RCC 7860 (cell line): Measurements from ENCODE around the gene L3MBTL4.
"Not testable (repeated sequence)": the region's sequence is repeated elsewhere in the genome, so short reads cannot be mapped to it uniquely, and the experiment has no call there.

Experiments
- DNase-seq: peaks from one replicate; pipeline ENCODE4 v3.0.0-alpha.2; 2015; ENCODE audit warnings: low spot score
- FAIRE-seq: peaks from 2 replicates; lab custom pipeline; 2012; peaks lifted over from hg19 to GRCh38; lab: Jason Lieb, UNC

The L3MBTL4 gene

DNA sequence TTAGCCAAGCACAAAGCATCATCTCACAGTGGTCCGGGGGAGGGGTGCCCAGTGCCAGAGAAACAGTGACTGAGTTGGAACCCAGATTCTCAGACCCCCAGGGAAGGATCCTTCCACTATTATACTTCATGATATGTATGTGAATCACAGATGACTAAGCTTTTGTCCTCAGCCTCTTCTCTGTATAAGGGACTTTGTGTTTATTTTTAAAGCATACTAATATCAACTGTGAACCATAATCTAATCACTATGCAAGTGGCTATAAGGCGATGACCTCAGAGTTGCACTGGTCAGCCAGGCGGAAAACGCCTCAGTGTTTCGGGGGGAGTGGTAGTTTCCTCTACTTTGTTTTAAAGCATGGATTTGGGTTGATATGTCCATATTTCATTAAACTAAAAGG, 359.0 kb downstream of the L3MBTL4 start:
- peak; percentile 85 for FAIRE-seq

DNA sequence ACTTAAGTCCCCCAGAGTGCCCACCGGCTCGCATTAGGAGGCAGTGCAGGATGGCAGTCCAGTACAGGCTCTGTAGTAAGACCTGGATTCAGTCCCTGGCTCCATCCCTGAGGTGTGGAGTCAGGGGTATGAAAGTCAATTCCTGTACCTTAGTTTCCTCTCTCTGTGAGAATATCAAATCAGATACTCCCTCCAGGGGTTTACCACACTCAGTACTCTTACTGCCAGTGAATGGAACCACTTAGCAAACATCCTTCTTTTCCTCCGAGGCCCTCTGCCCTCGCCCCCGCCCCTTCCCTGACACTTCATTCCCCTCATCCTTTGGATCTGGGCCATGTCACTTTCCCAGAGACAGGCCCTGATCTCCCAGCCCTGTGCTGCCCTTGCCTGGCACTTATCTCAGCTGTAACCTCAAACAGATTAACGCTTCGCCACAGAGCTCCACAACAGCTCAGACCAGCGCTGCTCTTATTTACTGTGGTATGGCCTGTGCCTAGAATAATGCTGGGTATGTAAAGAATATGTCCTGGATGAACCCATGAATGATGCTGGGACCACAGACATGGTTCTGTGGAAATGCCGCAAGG, 360.4 kb downstream of the L3MBTL4 start:
- DNase-seq: peak; percentile 66
- FAIRE-seq: peak; percentile 52

More for the DNA sequence above, 359.0 kb downstream of the L3MBTL4 start:
- DNase-seq: peak; percentile 89

DNA sequence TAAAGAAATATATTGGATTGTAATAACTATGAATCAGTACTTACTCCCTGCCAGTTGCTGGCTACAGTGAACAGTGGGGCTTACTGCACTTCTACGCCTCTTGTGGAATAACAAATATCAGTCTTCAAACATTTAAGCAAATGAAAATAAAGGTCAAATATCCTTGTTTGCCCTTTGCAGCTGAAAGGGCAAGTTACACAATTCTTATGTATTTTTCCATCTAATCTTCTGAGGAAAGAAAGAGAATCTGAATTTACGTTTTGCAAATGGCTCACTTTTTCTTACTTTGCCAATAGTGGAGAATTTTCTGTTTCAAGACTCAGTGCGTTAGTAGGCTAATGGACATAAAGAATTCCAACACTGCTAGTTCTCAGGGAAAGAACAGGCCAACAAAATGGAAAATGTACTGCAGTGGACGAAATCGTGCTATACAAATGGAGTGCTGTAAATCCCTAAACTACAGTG, 362.2 kb downstream of the L3MBTL4 start:
- DNase-seq (no peak), FAIRE-seq (no peak)

DNA sequence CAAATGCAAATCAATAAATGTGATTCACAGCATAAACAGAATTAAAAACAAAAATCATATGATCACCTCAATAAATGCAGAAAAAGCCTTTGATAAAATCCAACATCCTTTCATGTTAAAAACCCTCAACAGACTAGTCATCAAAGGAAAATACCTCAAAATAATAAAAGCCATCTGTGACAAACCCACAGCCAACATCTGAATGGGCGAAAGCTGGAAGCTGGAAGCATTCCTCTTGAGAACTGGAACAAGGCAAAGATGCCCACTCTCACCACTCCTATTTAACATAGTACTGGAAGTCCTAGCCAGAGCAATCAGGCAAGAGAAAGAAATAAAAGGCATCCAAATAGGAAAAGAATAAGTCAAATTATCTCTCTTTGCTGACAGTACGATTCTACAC, 367.1 kb downstream of the L3MBTL4 start:
- not testable (repeated sequence) for FAIRE-seq, DNase-seq

DNA sequence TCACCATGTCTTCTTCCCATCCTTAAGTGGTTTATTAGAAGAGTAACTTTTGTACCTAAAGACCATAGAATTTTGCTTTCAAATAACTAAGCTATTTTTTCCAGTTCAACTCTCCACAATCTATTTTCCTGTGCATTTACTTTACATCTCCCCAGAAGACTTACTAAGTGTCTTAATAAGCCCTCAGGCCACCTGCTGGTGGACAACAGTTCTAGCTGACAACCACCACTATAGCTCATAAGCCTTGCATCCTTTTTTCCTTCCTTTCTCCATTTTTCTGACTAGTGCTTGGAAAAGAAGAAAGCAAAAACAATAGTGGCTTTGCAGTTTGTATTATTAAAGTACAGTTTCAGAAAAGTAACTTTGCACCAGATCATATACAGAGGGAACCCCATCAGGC, 369.9 kb downstream of the L3MBTL4 start:
- FAIRE-seq (no peak), DNase-seq (no peak)

DNA sequence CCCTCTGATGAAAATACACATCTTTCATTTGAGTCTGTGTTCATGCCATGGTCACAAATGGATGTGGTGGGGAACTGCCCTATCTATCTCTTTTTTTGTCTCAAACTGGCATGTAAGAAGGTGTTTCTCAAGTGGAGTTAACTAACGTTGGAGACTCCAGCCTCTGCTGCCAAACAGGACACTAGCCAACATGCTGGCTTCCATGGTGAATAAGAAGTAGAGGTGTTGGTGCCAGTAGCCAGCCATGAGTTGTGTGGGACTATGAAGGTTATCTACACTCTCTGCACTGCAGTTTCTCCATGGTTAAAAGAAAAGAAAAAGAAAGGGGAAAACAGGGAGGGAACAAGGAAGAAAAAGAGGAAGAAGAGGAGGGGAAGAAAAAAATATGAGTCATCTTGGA, 370.4 kb downstream of the L3MBTL4 start:
- FAIRE-seq: no peak
- no peak for DNase-seq

DNA sequence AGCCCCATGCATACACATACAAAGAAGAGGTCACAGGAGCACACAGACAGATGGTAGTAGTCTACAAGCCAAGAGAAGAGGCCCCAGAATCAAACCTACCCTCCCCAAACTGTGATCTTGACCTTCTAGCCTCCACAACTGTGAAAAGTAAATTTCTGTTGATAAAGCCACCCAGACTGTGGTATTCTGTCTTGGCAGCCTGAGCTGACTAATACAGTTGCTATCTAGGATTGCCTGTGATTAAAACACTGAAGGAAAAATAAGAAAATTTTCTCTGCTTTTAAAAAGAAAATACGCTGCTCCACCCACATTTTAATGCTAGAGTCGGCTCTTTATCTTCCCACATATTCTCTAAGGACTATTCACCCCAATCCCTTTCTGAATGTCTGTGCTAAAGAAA, 375.7 kb downstream of the L3MBTL4 start:
- DNase-seq (no peak), FAIRE-seq (no peak)

DNA sequence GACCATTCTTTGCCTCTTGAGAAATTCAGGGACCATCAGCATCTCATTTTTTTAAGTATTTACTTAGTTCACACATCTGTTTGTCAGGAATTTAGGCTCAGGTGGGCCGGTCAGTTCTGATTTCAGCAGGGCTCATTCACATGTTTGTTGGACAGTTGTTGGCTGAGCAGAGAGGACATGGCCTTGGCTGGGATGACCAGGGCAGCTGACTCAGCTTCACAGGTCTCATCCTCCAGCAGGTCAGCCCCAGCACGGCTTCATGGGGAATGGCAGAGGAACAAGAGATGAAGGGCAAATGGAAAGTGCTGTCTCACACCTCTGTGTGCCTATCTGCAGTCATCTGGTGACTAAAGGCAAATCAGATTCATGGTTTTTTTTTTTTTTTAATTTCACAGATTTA, 383.3 kb downstream of the L3MBTL4 start:
- DNase-seq (no peak), FAIRE-seq (no peak)

DNA sequence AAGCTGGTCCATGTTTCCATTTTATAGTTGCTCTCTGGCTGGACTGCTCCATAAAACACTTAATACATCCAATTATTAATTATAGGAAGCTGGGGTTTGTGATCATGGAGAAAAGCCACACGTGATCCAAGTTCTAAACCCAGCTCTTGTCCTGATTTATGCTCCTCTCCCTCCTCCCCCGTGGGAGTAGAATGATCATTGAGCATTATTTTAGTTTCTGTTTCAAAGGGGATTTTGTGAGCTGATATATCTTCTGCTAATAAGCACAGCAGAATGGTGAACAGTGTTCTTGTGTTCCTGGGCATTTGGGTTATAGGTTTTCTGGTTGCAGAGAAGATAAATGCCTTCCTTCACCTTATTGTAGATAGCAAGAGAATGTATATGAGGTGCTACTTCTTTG, 383.7 kb downstream of the L3MBTL4 start:
- DNase-seq (no peak), FAIRE-seq (no peak)

DNA sequence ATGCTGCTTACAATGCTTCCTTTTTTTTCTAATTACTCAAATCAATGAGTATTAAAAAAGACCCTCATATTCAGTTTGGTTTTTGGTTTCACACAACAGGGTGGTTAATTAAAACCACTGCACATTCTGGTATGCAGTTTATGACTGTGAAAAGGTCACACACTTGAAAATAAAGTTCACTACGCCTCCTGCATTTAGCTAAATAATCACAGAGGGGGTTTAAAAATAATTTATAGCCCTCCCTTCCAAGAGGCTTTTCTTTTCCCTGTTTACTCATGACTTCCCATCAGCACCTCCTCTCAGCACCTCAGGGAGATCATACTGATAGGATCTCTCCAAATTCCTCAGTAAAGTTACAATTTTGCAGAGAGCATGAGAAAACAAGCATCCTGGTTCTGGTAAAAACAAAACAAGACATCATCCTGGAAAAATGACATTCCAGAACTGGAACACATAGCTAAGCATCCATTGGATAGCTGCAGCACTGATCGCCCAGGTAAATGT, 389.9 kb downstream of the L3MBTL4 start:
- FAIRE-seq (no peak), DNase-seq (no peak)

DNA sequence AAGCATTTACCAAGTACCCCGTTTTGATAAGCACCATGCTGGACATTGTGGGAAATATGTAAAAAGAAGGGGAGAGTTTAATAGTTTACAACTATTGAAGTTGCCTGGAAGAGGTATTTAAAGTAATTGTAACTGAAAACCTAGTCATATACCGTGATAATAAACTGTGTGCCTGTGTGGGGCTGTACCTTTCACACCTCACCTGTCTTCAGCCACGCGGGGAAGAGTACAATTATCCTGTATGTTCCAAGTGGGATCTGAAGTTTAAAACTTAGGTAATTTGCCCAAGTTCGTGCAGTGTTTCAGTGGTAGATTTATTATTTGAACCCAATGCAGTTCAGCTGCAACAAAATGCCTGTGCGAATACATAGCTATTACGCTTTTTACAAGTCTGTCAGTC, 391.2 kb downstream of the L3MBTL4 start:
- FAIRE-seq: no peak
- no peak for DNase-seq

DNA sequence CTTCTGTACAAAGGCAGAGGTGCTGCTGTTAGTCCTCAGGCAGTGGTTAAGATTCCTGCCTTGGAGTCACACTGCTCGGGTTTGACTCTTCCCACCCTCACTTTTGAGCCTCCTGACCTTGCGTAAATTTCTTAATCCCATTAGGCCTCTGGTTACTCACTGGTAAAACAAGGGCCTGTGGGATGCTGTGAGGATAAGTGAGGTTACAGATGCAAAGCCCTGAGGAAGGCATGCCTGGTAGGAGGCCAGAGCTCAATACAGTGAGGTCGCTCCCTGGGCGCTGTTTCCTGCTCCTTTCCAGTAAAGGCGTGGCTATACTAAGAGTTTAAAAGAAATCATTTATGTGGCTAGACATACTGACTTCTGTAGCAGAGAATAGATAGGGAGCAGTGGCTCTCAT, 391.9 kb downstream of the L3MBTL4 start:
- FAIRE-seq (no peak), DNase-seq (no peak)

DNA sequence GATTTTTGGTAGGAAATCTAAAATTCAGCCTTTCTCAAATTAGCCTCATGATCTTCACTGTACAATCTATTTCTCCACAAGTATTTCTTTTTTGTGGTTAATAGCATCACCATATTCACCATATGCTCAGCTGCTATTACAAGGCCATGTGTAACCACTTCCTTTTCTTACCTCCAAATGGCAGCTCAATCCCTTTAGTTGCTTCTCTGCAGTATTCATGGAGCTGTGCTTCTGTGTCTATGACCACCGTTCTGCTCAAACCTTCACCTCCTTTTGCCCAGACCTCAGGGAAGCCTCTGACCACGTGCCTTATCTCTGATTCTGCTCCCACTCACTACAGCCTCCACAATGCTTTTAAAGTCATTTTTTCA, 392.7 kb downstream of the L3MBTL4 start:
- no peak for DNase-seq
- FAIRE-seq: no peak

DNA sequence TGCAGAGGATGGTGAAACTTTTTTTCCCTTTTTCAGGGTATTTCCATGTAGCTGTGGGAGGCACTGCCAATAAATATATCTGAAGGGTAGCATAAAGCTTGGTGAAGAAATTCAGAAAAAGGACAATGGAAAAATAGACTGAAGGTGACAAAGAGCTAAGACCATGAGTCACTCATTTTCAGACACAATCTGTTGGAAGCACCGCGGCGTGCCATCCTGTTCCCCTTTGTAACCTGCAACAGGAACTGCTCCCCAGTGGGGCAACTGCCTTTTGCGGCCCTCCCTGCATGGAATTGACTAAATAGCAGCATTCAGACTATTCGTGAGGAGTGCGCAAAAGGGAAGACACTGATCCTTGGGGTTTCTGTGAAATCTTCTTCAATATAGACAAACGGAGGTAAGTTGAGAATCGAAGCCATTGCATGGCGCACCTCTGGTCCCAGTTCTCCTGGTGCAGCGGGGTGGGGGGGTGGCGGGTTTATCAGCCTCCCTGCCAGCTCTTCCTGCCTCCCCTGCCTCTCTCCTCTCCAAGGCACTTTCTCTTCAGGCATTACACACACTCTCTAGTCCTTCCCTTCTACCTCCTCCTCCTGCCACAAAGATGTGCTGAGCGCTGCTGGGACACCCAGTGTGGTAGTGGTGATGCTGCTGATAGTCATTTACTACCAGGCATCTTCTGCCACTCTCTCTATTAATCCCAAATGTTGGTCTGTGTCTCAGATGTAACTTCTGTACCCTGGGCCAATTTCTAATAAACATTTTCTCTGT, 393.2 kb downstream of the L3MBTL4 start:
- FAIRE-seq (no peak), DNase-seq (no peak)

DNA sequence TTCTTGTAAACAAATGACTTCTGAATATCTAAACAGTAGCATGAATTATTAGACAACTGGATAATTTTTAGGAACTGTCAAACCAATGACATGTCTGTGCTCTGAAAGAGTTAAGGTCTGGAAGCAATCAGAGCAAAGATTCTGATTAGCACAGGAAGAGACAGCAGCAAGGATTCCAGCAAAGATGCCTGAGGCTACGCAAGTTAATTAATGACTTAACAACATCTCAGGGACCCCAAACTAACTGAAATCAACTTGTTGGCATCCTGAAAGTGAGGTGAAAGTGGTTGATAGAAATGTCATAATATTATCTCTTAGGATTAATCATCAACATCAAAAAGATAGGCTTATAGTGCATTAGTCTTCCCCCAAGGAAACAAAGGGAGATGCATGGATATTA, 396.0 kb downstream of the L3MBTL4 start:
- FAIRE-seq (no peak), DNase-seq (no peak)

DNA sequence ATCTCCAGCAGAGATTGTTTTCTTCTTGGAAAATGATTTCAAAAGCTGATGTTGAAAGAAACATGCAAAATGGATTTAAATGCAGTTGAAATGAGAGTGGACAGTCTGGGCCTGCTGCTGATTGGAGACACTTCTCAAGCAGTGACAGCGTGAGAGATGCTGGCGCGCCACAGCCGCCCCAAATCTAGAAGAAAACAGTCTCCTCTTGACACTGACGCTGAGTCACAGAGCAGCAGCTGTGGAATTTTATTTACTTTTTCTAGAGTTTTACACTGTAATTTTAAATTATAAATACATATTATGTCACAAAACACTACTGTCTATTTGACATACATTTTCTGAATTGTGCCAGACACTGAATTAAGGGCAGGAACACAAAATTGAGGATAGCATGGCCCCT, 397.5 kb downstream of the L3MBTL4 start:
- no peak for FAIRE-seq
- no peak for DNase-seq

DNA sequence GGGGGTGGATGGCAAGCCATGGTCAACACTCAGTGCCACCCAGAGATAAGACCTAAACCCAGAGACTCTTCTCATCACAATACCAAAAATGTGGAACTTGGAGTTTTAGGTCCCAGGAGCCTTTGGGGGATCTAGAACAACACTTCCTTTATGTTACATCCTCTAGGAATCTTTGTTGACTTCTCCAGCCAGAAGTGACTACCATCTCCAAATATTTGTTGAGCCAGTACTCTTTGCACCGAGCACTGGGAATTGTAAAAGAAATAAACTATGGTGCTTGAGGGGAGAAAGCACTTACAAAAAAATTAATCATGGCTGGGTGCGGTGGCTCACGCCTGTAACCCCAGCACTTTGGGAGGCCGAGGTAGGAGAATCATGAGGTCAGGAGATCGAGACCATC, 399.3 kb downstream of the L3MBTL4 start:
- DNase-seq (no peak), FAIRE-seq (no peak)

DNA sequence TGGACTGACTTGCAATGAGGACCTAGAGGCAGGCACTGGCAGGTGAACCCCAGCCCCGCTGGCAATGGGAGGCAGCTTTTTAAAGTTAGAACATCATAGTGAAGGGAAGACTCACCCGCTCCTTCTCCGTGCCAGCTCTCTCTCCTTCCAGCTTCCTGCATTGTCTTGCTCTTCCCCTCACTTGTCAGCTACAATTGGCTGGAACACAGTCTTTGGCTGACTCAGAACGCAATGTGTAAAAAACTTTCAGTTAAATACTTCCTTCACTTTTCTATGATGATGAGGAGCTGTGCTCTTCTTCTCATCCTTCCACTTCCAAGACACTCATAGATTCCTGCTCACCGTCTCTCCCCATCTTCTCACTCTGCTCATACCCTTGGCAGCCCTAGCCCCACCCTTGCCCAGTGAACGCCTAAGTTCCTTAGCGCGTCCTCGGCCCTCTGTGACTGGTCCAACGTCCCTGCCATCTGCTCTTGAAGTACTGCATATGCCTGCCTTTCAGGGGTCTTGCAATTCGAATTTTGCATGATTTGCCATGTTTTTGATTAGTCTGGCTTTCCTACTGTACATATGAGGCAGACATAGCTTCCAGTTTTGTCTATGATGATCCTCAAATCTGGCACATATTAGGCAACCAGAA, 401.4 kb downstream of the L3MBTL4 start:
- DNase-seq (no peak), FAIRE-seq (no peak)

DNA sequence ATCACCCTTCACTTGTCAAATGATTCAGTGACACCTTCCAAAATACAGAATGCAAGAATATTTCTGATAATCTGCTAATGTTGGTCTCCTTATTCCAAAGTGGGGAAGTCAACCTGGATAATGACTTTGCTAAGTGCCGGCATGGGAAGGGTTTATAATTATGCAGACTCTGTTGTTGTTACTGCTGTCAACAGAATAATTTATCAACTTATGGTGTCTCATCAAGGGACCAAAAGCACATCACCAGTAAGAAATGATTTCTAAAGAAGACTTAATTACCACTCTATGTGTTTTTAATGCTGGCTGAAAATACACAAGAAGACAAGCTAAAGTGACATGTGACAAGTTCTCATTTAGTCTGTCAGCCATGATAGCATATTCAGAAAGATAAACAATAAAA, 403.8 kb downstream of the L3MBTL4 start:
- no peak for DNase-seq

DNA sequence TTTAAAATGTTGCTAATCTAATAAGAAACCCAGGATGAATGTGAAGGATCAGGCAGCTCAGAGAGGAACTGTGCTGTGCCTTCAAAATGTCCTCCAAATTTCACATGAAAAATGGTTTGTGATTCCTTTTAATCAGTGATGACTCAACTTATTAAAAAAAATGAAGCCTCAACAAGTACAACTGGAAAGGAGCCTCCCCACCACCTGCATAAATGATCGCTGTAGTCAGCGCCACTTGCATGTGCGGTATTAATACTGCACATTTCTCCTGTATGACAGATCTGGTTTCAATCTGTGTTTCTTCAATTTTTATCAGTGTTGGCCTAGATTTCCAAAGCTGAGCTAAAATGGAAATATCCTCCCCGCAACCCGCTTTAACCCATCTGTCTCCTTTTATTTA, 404.4 kb downstream of the L3MBTL4 start:
- FAIRE-seq (no peak), DNase-seq (no peak)

More for the DNA sequence above, 403.8 kb downstream of the L3MBTL4 start:
- FAIRE-seq: no peak

DNA sequence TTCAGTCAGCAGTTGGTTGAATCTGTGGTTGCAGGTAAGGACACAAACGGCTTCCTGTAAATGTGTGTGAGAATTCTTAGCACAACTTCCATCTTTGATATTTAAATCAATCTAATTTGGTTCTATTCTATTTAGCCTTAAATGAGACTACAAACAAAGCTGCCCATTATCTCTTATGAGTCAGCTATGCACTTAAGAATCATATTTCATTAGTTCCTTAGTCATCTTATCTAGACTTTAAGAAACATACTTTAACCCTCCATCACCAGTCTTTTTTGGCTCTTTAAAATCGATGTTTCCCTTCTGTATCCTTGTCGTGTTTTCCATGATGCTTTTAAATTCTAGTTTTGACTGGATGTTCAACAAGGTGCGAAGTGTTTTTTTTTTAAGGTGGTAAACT, 405.0 kb downstream of the L3MBTL4 start:
- FAIRE-seq: no peak

DNA sequence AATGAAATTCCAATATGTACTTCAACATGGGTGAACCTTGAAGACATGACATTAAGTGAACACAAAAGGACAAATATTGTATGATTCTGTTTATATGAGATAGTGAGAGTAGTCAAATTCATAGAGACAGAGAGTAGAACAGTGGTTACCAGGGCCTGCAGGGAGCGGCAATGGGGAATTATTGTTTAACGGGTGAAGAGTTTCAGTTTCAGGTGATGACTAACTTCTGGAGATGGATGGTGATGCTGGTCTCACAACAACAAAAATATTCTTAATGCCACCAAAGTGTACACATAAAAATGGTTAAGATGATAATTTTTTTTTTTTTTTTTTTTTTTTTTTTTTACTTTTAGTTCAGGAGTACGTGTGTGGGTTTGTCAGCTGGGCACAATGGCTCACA, 410.0 kb downstream of the L3MBTL4 start:
- no peak for DNase-seq

More for the DNA sequence above, 405.0 kb downstream of the L3MBTL4 start:
- DNase-seq: no peak

More for the DNA sequence above, 410.0 kb downstream of the L3MBTL4 start:
- FAIRE-seq: no peak
